ENCODE results near the gene CACNA2D2.

CACNA2D2 gene

DNA sequence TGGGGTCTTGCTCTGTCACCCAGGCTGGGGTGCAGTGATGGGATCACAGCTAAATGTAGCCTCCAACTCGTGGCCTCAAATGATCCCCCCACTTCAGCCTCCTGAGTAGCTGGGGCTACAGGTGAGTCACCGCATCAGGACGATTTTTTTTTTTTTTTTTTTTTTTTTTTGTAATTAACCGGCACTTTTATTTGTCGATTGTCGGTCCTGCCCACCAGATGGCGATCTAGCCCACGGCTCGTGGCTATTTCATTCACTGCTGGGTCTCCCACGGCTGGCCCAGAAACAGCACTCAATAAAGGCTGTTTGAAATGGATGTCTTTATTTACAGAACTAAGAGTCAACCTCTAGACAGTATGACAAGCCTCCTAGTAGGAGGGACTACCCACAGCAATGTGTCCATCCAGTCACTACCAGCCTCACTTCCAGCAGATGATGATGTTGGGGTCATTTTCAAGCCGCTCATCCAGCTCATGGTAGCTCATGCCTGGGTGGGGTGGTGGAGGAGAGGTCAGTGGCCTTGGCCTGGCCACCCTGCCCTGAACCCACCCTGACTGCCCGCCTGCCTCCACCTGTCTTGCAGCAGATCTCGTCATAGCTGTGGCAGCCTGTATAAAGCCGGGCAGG, 156.1 kb downstream of the CACNA2D2 start:
- Histone ChIP-seq H3K9me3 (ENCODE audit: low read length) (no peaks in the 10 kb centered on the region), H4K20me1 (ENCODE audit: insufficient read depth, low read length) (no peaks in the 10 kb centered on the region), H3K4me1 (ENCODE audit: insufficient read depth, low read length, severe bottlenecking) (peaks cover 36% of the 10 kb centered on the region), H3K36me3 (ENCODE audit: insufficient read depth, low read length) (peaks cover 18% of the 10 kb centered on the region; the same call in 1 of the 2 replicates), H3K27me3 (ENCODE audit: insufficient read depth, low read length) (no peaks in the 10 kb centered on the region), H3F3A (ENCODE audit: insufficient read depth, low read length) (no peaks in the 10 kb centered on the region), H3K4me2 (ENCODE audit: low read length) (no peak overlapping the region), H3K27ac (ENCODE audit: low read depth, low read length, poor library complexity, severe bottlenecking) (no peak overlapping the region), H2AFZ (ENCODE audit: low read length) (no peak overlapping the region), H3K79me2 (ENCODE audit: insufficient read depth, low read length) (no peaks in the 10 kb centered on the region), H3K4me3 (ENCODE audit: low read depth, low read length, poor library complexity, severe bottlenecking) (no peak overlapping the region), H3K9ac (ENCODE audit: low read length) (no peak overlapping the region), H3K9me2 (ENCODE audit: low read depth, low read length) (no peaks in the 10 kb centered on the region)
- TF ChIP-seq CTCF (IDR thresholded peaks at IDR 0.05; ENCODE audit: low read length) (peak; percentile 49), EZH2 (IDR thresholded peaks at IDR 0.05; ENCODE audit: borderline replicate concordance, low read length) (no peak)

DNA sequence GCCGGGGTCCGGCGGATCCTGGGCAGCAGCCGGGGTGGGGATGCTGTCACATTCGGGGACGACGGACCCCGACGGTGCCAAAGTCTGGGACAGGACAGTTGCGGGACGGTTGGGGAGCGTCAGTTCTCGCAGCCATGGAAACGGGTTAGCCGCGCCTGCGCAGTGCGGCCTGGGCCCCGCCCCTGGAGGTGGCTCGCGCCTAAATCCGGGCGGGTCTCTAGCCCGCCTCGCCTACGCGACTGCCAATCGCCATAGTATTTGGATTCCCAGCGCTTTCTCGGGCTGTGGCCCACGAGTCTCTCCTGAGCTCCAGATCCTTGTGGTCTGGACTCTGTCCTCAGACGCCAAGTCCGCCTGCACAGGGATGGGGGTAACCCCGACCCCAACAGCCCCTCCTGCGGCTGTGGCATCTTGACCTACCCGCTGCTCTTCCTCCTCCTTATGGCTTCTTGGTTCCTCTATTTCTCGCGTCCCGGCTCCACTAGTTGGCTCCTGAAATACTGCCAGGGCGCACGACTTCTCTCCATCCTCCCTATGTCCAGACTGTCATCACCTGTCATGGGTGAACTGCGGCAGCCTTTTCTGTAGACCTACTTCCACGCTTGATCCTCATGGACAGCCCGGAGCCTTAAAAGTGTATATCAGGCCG, 157.7 kb downstream of the CACNA2D2 start, which contains the start of gene ZMYND10:
TSS of gene ZMYND10 (minus strand) at position 147 of the 649 bp plus-strand sequence. CDS start 153 bp downstream, outside the sequence.
- H3K4me2 ChIP-seq (ENCODE audit: low read length), result peak within 1 kb of the TSS; percentile 65
- H3F3A ChIP-seq (ENCODE audit: insufficient read depth, low read length), result no peaks in the 10 kb centered on the region
- no peaks in the 10 kb centered on the region for H3K9me2 ChIP-seq (ENCODE audit: low read depth, low read length)
- no peak within 1 kb of the TSS for H2AFZ ChIP-seq (ENCODE audit: low read length)
- peak within 1 kb of the TSS; percentile 55 for H3K9ac ChIP-seq (ENCODE audit: low read length)
- TF ChIP-seq EZH2 (IDR thresholded peaks at IDR 0.05; ENCODE audit: borderline replicate concordance, low read length) (no peak), CTCF (IDR thresholded peaks at IDR 0.05; ENCODE audit: low read length) (no peak)
- no peaks in the 10 kb centered on the region for H3K79me2 ChIP-seq (ENCODE audit: insufficient read depth, low read length)
- peaks cover 18% of the 10 kb centered on the region; the same call in 1 of the 2 replicates for H3K36me3 ChIP-seq (ENCODE audit: insufficient read depth, low read length)
- H3K4me3 ChIP-seq (ENCODE audit: low read depth, low read length, poor library complexity, severe bottlenecking), result peak within 1 kb of the TSS; percentile 46
- H4K20me1 ChIP-seq (ENCODE audit: insufficient read depth, low read length), result no peaks in the 10 kb centered on the region
- H3K27me3 ChIP-seq (ENCODE audit: insufficient read depth, low read length), result no peaks in the 10 kb centered on the region
- H3K9me3 ChIP-seq (ENCODE audit: low read length), result no peaks in the 10 kb centered on the region
- H3K27ac ChIP-seq (ENCODE audit: low read depth, low read length, poor library complexity, severe bottlenecking), result no peak within 1 kb of the TSS
- H3K4me1 ChIP-seq (ENCODE audit: insufficient read depth, low read length, severe bottlenecking), result peaks cover 33% of the 10 kb centered on the region

DNA sequence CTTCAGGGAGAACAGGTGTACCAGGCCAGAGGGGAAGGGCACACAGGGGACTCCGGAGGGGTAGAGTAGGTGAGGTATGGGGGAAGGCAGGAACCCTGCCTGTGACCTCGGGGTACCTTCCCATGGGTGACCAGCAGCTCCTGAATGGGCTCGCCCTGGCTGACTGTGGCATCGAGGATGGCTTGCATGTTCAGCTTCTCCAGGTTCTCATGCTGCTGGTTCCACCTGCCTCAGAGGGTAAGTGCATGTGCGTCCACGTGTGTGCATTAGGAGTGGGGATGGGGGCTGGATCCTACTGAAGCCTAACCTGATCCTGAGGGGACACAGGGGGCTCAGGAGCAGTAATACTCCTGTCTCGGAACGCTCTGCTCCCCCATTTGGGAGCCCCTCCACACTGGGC, 158.4 kb downstream of the CACNA2D2 start:
- Histone ChIP-seq H3K9me2 (ENCODE audit: low read depth, low read length) (no peaks in the 10 kb centered on the region), H3K9ac (ENCODE audit: low read length) (no peak overlapping the region), H3K9me3 (ENCODE audit: low read length) (no peaks in the 10 kb centered on the region), H3K36me3 (ENCODE audit: insufficient read depth, low read length) (peaks cover 18% of the 10 kb centered on the region; the same call in 1 of the 2 replicates), H3K4me2 (ENCODE audit: low read length) (peak overlapping the region; percentile 65; the same call in 1 of the 2 replicates), H3K4me1 (ENCODE audit: insufficient read depth, low read length, severe bottlenecking) (peaks cover 35% of the 10 kb centered on the region), H2AFZ (ENCODE audit: low read length) (no peak overlapping the region), H3K27ac (ENCODE audit: low read depth, low read length, poor library complexity, severe bottlenecking) (no peak overlapping the region), H4K20me1 (ENCODE audit: insufficient read depth, low read length) (no peaks in the 10 kb centered on the region), H3K79me2 (ENCODE audit: insufficient read depth, low read length) (no peaks in the 10 kb centered on the region), H3F3A (ENCODE audit: insufficient read depth, low read length) (no peaks in the 10 kb centered on the region), H3K4me3 (ENCODE audit: low read depth, low read length, poor library complexity, severe bottlenecking) (peak overlapping the region; percentile 46), H3K27me3 (ENCODE audit: insufficient read depth, low read length) (no peaks in the 10 kb centered on the region)
- TF ChIP-seq EZH2 (IDR thresholded peaks at IDR 0.05; ENCODE audit: borderline replicate concordance, low read length), result no peak
- TF ChIP-seq CTCF (IDR thresholded peaks at IDR 0.05; ENCODE audit: low read length), result no peak

Data from OCI-LY1 (cell line).